Aorta (tissue), 5 donors: ENCODE results near the gene UNC93B1. TPM values are rescaled to one million over a fixed set of nuclear protein-coding genes. Genes with fewer than 3 reads are reported as not detected.
"Not testable (repeated sequence)": the region's sequence is repeated elsewhere in the genome, so short reads cannot be mapped to it uniquely, and the experiment has no call there.

Experiments used
- ATAC-seq: fragments of 200-7000 bp; cut with Tn5 transposase; one replicate; pipeline ENCODE4 v1.9.1; 2022; ENCODE audit warnings: moderate library complexity; ENCODE audit not compliant: low FRiP score
- DNase-seq, 2 donors: peaks; one replicate each; pipeline ENCODE4 v3.0.0-alpha.2; 2020
- H3K27ac ChIP-seq, 2 donors: one replicate each; pipeline ENCODE4 v1.5.1; 2013; ENCODE audit warnings: low read length in 2 of 2, mild to moderate bottlenecking in 2 of 2, moderate library complexity in 2 of 2, control low read depth in 1 of 2, inconsistent platforms in 1 of 2, low read depth in 1 of 2
- H3K27me3 ChIP-seq, 2 donors: one replicate each; pipeline ENCODE4 v1.6.1; 2013; ENCODE audit warnings: control low read depth in 1 of 2, low read length in 1 of 2, mild to moderate bottlenecking in 1 of 2, moderate library complexity in 1 of 2; ENCODE audit not compliant: insufficient read depth in 2 of 2, control insufficient read depth in 1 of 2
- H3K36me3 ChIP-seq, 2 donors: one replicate each; pipeline ENCODE4 v1.6.1; 2013; ENCODE audit warnings: control low read depth in 1 of 2, low read length in 1 of 2, mild to moderate bottlenecking in 1 of 2; ENCODE audit not compliant: insufficient read depth in 2 of 2, control insufficient read depth in 1 of 2
- H3K4me1 ChIP-seq, 2 donors: one replicate each; pipeline ENCODE4 v1.6.1; 2013; ENCODE audit warnings: low read length in 2 of 2, control low read depth in 1 of 2, mild to moderate bottlenecking in 1 of 2, moderate library complexity in 1 of 2; ENCODE audit not compliant: insufficient read depth in 2 of 2, control insufficient read depth in 1 of 2
- H3K4me3 ChIP-seq, 2 donors: one replicate each; pipeline ENCODE4 v1.5.1; 2013; ENCODE audit warnings: low read length in 2 of 2, control low read depth in 1 of 2, mild to moderate bottlenecking in 1 of 2
- H3K9me3 ChIP-seq: one replicate; pipeline ENCODE4 v1.6.1; 2013; ENCODE audit warnings: mild to moderate bottlenecking, low read length; ENCODE audit not compliant: control insufficient read depth
- WGBS, 2 donors: extraction: QIAGEN DNeasy Blood & Tissue Kit; methylation state at CpG; one replicate each; pipeline ENCODE4 v1.1.7; 2013; 5-methylcytosine and 5-hydroxymethylcytosine counted together
- intact Hi-C, 2 donors: fragments of 100-400 bp; cut with DNase I; formaldehyde crosslinking; loops; one replicate each; pipeline versions ENCODE4 v1.14.2 to v1.15.0; 2022
- polyA plus RNA-seq, 2 donors: library from polyadenylated mRNA; stranded (reverse); fragments of 200-250 nt; gene quantifications; one replicate each; pipeline ENCODE4 v1.2.3, GENCODE V29; 2013
- total RNA-seq, 2 donors: library from RNA; stranded (reverse); fragmentation: NEBNext Ultra II Directional; extraction: Animal tissue kit (Norgen Biotek cat#: 25700); gene quantifications; one replicate each; pipeline ENCODE4 v1.2.1, GENCODE V29; 2021
- donor health status: healthy with polysubstance abuse.
- donor health status: Bipolar disorder and iron deficiency.
- donor health status: DM: no; HTN: no; CAD: no.
- donor health status: DM: no; HTN: no; CAD: no.
- donor health status: DM: yes; HTN: yes; CAD: no.

Gene UNC93B1
- total and polyA plus RNA-seq, 4 donors, result 9.1 to 32.1 (median 24.6) TPM

DNA sequence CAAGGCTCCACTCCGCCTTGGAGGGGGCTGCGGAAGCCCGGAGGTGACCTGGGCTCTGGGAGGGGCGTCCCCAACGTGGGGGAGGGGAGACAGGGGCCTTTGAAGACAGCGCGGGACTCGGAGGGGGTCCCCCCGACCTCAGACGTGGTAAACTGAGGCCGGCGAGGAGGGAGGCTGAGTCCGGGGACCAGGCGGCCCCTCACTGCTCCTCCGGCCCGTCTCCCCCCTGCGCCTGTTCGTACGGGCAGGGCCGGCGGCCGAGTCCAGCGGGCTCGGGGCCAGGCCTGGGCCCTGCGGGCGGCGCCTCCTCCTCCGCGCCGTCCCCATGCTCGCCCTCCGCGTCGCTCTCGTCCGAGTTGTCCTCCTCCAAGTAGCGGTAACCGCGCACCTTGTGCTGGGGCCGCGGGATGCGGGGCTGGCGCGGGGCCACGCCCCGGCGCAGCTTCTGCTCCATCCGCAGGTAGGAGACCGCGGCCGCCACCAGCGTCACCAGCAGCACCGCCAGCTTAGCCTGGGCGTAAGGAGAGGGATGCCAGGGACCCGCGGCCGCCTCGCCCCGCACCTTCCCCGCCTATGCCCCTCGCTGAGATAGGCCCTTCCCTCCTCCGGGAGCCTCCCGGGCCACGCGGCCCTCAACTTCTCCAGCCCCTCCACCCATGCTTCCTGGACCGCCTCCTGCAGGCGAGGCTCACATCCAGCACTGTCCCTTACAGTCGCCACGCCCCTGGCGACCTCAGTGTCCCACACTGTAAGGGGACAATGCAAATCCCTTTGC, 12.4 kb downstream of the UNC93B1 start:
- ATAC-seq, H3K9me3 ChIP-seq, H3K27me3 ChIP-seq, H3K36me3 ChIP-seq, intact Hi-C loops, H3K4me1 ChIP-seq, H3K4me3 ChIP-seq, H3K27ac ChIP-seq: not testable (repeated sequence)
- DNase-seq, result peak in 1 of 2 donors; percentile 51
- 6 to 11% methylated on average over 14 to 70 of the region's 70 CpGs for WGBS, 2 donors

DNA sequence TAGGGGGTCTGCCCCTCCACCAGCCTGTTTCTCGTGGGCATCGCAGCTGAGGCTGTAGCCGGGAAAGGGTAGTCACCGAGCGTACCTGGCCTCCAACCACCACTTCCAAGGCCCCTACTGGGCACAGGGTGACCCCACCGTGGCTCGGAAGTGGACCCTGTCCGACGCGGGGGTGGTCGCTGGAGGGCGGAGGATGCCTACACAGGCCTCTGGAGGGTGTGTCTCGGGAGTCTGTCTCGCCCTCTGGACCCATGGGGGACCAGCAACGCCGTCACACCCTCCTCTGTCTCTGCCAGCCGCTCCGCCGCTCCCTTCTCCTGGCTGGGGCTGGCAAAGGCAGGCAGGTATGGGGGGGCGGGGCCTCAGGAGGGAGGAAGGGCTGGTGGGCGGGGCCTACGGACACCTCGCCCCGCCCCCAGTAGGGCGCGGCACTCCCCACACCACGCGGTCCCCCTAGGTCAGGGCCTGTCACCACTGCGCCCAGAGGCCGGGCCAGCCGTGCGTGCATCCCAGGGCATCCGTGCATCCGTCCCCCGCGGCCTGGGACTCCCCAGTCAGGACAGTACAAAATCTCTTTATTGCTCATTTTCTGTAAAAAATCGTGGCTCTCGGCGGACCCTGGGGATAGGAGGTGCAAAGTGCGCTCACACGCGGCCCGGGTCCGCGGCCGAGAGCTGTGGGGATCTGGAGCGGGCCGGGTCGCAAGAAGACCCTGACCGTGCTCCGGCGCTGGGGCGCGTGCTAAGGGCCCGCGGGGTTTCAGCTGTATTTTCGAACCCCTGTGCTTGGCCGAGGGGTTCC, 13.2 kb downstream of the UNC93B1 start:
- intact Hi-C loops, H3K36me3 ChIP-seq, H3K9me3 ChIP-seq, ATAC-seq, H3K27me3 ChIP-seq, H3K4me3 ChIP-seq, H3K27ac ChIP-seq, H3K4me1 ChIP-seq: not testable (repeated sequence)
- WGBS, 2 donors, result 10 to 13% methylated on average over 41 to 49 of the region's 58 CpGs
- peak; percentile 56 to 70 for DNase-seq

DNA sequence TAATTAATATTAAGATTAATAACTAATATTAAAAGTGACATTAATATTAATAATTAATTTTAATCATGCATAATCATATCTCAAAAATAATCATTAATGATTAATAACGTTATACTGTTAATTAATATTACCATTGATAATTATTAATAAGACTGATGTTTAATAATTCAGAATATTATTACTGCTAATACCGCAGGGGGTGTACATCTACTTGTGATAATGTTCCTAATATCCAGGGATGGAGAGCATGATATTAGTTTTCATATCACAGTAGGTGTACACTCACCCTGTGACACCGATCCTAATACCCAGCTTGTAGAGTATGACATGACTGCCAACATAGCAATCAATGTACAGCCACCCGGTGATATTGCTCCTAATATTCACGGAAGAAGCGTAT, 18.6 kb downstream of the UNC93B1 start:
- ATAC-seq, H3K4me3 ChIP-seq, H3K9me3 ChIP-seq, H3K36me3 ChIP-seq, DNase-seq, intact Hi-C loops, H3K4me1 ChIP-seq, H3K27ac ChIP-seq, H3K27me3 ChIP-seq: not testable (repeated sequence)
- WGBS, 2 donors, result 82 to 84% methylated on average over 6 of the region's 6 CpGs

DNA sequence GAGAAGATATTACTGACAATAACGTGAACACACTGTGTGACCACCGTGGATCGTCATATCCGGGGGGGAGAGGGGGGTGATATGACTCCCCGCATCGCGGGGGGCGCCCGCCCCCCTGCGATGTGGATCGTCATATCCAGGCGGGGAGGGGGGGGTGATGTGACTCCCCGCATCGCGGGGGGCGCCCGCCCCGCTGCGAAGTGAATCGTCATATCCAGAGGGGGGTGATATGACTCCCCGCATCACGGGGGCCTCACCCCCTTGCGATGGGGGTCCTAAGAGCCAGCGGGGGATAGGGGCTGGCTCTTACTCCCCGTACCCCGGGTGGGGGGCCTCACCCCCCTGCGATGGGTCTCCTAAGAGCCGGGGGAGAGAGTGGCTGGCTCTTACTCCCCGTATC, 19.9 kb downstream of the UNC93B1 start:
- 79 to 83% methylated on average over 17 to 29 of the region's 29 CpGs for WGBS, 2 donors
- H3K9me3 ChIP-seq, result no peaks in the 10 kb centered on the region
- no peaks in the 10 kb centered on the region for H3K27me3 ChIP-seq
- ATAC-seq (no peak), DNase-seq (peak in 1 of 2 donors; percentile 19)
- H3K4me3 ChIP-seq, result no peak overlapping the region
- H3K27ac ChIP-seq, result no peak overlapping the region
- H3K36me3 ChIP-seq, result no peaks in the 10 kb centered on the region
- no peaks in the 10 kb centered on the region for H3K4me1 ChIP-seq
- intact Hi-C loops, result no loop called here

DNA sequence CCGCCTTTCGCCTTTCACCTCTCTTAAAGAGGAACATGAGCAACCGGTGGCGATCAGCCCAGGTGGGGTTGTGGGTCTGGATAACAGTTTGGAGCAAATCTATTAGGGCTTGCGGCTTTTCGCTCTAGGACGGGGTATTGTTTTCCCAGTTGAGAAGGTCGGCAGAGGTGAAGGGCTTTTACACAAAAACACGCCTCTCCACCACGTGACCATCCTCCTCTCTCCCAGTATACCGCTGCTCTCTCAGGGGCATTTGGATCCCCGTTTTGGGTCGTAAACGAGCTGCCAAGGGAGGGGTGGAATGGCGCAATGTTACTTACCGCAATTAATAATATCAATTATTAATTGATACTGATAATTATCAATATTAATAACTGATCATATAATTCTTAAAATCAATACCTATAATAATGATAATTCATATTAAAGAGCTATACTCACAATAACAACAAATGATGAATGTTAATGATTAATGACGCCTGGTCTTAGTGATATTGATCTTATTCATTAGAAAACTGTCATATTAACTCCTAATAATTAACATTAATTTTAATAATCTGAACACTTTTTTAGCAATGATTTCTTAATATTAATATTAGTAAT, 21.5 kb downstream of the UNC93B1 start:
- 67 to 69% methylated on average over 17 of the region's 17 CpGs for WGBS, 2 donors
- DNase-seq, result peak in 1 of 2 donors; percentile 27
- H3K27me3 ChIP-seq, H3K4me3 ChIP-seq, H3K27ac ChIP-seq, ATAC-seq, H3K9me3 ChIP-seq, H3K4me1 ChIP-seq, H3K36me3 ChIP-seq, intact Hi-C loops: not testable (repeated sequence)

DNA sequence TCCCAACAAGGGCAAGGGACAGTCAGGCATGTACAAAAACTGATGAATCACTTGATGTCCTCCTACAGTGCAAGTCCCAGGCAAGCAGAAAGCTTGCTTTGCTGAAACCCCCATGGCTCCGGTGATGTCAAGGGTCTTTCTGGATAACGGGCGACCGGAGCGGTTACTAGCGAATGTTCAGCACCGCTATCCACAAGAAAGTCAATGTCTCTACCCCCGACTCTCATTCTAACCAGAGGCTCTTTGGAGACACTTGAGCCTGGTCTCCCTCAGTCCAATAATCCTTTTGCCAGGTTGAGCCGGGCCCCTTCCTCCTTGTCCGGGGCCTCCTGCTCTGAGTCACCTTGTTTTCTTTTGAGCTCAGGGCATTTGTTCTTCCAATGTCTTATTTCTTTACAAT, 22.7 kb downstream of the UNC93B1 start:
- DNase-seq, result peak in 1 of 2 donors; percentile 30
- H3K9me3 ChIP-seq, intact Hi-C loops, H3K27me3 ChIP-seq, H3K4me1 ChIP-seq, ATAC-seq, H3K27ac ChIP-seq, H3K4me3 ChIP-seq, H3K36me3 ChIP-seq: not testable (repeated sequence)
- 79 to 80% methylated on average over 10 of the region's 10 CpGs for WGBS, 2 donors

DNA sequence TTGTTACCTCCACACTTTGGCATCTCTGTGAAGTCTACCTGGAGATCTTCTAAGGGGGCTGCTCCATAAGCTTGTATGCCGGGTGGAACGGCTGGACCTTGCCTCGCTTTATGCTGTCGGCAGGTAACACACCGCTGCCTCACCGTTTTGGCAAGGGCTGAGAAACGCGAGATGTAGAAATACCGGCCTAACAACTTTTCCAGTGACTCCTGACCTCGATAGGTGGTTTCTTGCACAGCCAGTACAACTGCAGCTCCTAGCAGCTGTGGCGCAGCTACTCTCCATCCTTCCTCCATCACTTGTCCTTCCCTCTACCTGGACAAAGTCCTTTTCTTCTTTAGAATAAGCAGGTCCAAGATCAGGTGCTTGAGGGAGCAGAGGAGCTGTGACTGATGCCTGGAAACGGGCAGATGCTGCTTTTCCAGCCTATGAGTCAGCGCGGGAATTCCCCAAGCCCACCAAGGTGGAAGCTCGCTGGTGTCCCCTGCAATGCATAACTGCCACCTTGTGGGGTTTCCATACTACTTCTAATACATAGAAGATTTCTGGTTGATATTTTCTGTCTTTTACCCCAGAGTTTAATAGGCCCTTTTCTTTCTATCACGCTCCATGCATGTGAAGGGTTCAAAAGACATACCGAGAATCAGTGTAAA, 25.0 kb downstream of the UNC93B1 start:
- H3K36me3 ChIP-seq, H3K4me3 ChIP-seq, ATAC-seq, intact Hi-C loops, H3K27ac ChIP-seq, H3K27me3 ChIP-seq, H3K4me1 ChIP-seq, H3K9me3 ChIP-seq: not testable (repeated sequence)
- WGBS, 2 donors, result 64 to 70% methylated on average over 17 of the region's 17 CpGs
- DNase-seq, result peak in 1 of 2 donors; percentile 31

DNA sequence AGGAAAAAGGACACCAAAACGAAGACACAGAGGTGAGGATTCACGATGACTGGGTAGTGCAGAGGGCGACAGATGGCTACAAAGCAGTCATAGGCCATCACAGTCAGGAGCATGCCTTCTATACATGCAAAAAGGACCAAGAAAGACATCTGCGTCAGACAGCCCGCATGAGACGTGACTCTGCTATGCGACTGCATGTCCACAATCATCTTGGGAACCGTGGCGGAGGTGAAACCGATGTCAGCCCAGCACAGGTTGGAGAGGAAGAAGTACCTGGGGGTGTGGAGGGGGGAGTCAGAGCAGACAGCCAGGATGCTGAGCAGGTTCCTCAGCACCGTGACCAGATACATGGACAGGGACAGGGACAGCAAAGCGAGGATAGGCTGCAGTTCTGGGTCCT, 29.2 kb downstream of the UNC93B1 start:
- H3K9me3 ChIP-seq, ATAC-seq, intact Hi-C loops, H3K27me3 ChIP-seq, H3K36me3 ChIP-seq, H3K4me3 ChIP-seq, H3K27ac ChIP-seq, H3K4me1 ChIP-seq, DNase-seq: not testable (repeated sequence)
- 83 to 87% methylated on average over 12 of the region's 12 CpGs for WGBS, 2 donors
